GM19240 (cell line): Measurements from ENCODE around the gene TMPRSS15.

Experiments used
- DNase-seq: peaks from one replicate; pipeline ENCODE4 v3.0.0; 2011; ENCODE audit warnings: low spot score; ENCODE audit not compliant: insufficient read length

The TMPRSS15 gene

DNA sequence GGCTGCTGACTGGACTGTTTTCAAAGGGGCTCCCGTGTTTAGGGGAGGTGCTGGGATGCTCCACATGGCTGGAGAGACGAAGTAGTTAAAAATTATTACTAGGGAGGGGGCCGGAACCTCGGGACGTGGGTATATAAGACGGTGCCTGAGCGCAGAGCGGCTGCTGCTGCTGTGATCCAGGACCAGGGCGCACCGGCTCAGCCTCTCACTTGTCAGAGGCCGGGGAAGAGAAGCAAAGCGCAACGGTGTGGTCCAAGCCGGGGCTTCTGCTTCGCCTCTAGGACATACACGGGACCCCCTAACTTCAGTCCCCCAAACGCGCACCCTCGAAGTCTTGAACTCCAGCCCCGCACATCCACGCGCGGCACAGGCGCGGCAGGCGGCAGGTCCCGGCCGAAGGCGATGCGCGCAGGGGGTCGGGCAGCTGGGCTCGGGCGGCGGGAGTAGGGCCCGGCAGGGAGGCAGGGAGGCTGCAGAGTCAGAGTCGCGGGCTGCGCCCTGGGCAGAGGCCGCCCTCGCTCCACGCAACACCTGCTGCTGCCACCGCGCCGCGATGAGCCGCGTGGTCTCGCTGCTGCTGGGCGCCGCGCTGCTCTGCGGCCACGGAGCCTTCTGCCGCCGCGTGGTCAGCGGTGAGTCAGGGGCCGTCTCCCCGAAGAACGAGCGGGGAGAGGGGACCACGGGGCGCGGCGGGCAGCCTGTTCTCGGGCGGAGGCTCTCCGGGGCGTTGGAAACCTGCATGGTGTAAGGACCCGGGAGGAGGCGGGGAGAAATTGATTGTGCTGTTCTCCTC, 158.7 kb downstream of the TMPRSS15 start, which contains the start of gene CHODL:
CHODL (plus strand) TSS at position 163 of the 793 bp plus-strand sequence; CDS start at position 554, 391 bp downstream.
- no peak for DNase-seq

DNA sequence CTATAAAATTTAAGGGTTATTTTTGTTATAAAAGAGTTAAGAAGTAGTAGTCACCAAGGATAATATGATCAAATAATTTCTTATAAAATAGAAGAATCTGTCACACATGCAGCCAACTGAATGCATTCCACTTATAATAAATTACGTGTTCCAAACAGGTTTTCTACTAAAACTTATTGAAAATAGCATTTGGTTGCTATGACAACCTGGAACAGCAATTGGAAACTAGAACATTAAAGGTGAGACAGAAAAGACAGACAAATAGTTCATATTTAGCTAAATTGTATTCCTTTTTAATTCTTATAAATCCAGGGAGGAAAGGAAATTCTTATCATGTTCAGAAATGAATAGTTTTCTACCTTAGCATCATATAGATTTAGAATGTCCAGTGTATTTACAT, 168.0 kb downstream of the TMPRSS15 start:
- DNase-seq = no peak

DNA sequence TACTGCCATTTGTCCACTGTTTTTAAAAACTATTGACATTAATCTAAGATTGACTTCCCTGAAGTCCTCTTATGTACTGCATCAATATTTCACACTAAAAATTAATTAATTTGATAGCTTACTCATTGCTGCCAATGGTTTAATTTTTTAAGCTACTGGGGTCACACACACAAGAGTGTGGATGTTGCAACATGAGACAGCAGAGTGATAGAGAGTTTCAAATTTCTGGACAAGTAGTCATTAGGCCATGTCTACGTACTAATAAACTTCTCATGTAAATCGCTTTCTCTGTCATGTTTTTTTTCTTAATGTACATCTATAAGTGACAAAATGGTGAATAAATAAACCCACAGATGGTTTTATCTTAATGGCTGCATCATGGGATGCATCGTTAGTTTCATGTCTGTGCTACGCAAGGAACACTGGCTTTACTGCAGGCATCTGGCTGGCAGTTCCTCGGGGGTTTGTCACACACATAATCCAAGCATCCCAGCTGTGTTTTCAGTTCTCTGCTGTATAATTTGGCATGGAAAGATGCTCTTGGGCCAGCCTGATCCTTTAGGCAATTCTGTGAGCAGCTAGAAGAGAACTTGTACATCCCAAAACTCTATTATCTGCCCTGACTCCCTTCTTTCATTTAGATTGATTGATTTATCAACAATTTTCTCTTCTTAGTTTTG, 175.4 kb downstream of the TMPRSS15 start:
- DNase-seq = no peak

DNA sequence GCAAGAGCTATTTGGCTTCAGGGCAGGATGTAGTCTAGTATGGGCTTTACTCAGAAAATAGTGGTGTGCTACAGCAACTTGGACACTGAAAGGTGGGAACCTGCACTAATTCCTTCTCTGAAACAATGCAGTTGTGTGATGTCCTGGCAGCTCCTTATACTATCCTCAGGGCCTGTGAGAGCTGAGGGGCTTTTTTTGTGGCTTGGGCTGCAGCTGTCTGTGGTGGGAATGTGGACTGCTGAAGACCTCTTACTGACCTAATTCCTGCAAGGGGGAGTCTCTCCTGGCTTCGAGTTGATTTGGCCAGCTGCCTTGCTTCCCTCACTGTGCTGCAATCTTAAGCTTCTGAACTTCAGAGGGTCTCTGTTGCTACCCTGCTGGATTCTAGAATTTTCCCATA, 181.2 kb downstream of the TMPRSS15 start:
- DNase-seq = no peak

GRCh38 chr21:18220498-18220897, 183.1 kb downstream of the TMPRSS15 start:
- no peak for DNase-seq
